Right lobe of liver (tissue), 6 donors: Measurements from ENCODE around the gene SLC27A6. TPM values are rescaled to one million over a fixed set of nuclear protein-coding genes. Genes with fewer than 3 reads are reported as not detected.

ENCODE experiments used
- ATAC-seq, 4 donors: fragments of 200-7000 bp; cut with Tn5 transposase; one replicate each; pipeline ENCODE4 v1.9.1; 2020; ENCODE audit warnings: mild to moderate bottlenecking in 4 of 4, moderate library complexity in 4 of 4
- DNase-seq, 3 donors: peaks; one replicate each; pipeline ENCODE4 v3.0.0-alpha.2; 2020
- H3K27ac ChIP-seq, 3 donors: fragments of 200-600 bp; one replicate each; pipeline ENCODE4 v1.8.0; 2022
- H3K27me3 ChIP-seq, 2 donors: fragments of 200-600 bp; one replicate each; pipeline ENCODE4 v1.8.0; 2022
- H3K36me3 ChIP-seq, 4 donors: fragments of 200-600 bp; sonication (generic) in 1 of 4; one replicate each; pipeline versions ENCODE4 v1.5.1 to v1.8.0; 2017 to 2022; ENCODE audit warnings: control low read depth in 1 of 4
- H3K4me1 ChIP-seq, 4 donors: fragments of 200-600 bp; sonication (generic) in 1 of 4; one replicate each; pipeline versions ENCODE4 v1.5.1 to v1.8.0; 2017 to 2022; ENCODE audit warnings: control low read depth in 1 of 4
- H3K4me3 ChIP-seq, 3 donors: fragments of 200-600 bp; one replicate each; pipeline ENCODE4 v1.8.0; 2022
- H3K9me3 ChIP-seq, 4 donors: fragments of 200-600 bp; sonication (generic) in 1 of 4; one replicate each; pipeline versions ENCODE4 v1.5.1 to v1.8.0; 2017 to 2022; ENCODE audit warnings: control low read depth in 1 of 4
- POLR2A ChIP-seq: fragments of 450-650 bp; IDR thresholded peaks from one replicate; pipeline ENCODE4 v1.6.1; 2017; ENCODE audit warnings: antibody characterized with exemption, mild to moderate bottlenecking
- WGBS: methylation state at CpG from one replicate; pipeline ENCODE4 v1.1.6; 2018; ENCODE audit warnings: low coverage, low lambda C conversion rate; ENCODE audit not compliant: insufficient coverage; ENCODE audit errors: missing lambda C conversion rate; 5-methylcytosine and 5-hydroxymethylcytosine counted together
- intact Hi-C, 2 donors: fragments of 100-400 bp; cut with DNase I; formaldehyde crosslinking; loops; one replicate each; pipeline versions ENCODE4 v1.11.2 to v1.14.1; 2022
- total RNA-seq, 6 experiments: library from RNA; depleted of rRNA in 2 of 6; stranded (reverse); fragments of >200 nt in 2 of 6; fragmentation: NEBNext Ultra II Directional in 3 of 6; extraction: Animal tissue kit (Norgen Biotek cat#: 25700) in 3 of 6; gene quantifications; one replicate each; pipeline versions ENCODE4 v1.1.0 to v1.2.4, GENCODE V29; 2016 to 2023
- TF ChIP-seq, protein P1 (sequence below), 4 donors: fragments of 200-600 bp in 3 of 4; fragments of 450-650 bp in 1 of 4; IDR thresholded peaks; one replicate each; pipeline versions ENCODE4 v1.5.1 to v1.8.0; 2016 to 2022; ENCODE audit warnings: antibody characterized with exemption in 4 of 4, mild to moderate bottlenecking in 2 of 4
- donor health status: DM: no; HTN: yes; CAD: no.
- donor health status: DM: no; HTN: no; CAD: no.
- donor health status: DM: no; HTN: no; CAD: no.
- donor health status: DM: no; HTN: yes; CAD: no.
- donor health status: DM: no; HTN: yes; CAD: no.

Gene SLC27A6
- total RNA-seq, 6 experiments from 2014 or later, result not detected

DNA sequence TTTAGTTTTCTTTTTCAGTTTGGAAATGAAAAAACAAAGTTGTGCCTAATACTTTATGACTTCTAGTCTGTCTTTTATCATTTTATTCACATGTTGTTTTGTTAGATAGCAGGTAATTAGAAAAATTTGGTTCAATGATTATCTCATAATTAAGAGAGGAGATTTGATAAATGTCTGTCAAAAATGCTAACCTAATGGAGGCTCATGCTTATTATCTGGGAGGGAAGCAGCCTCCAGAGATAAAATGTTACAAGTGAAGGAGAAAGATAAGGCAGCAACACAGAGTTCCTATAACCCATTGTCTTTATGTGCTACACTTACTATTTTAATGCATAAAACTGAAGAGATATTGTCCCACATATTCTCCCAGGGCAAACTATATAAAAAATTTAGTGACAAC, 53.5 kb downstream of the SLC27A6 start:
- DNase-seq, result no peak
- no peak for ATAC-seq
- no peaks in the 10 kb centered on the region for H3K9me3 ChIP-seq
- H3K27me3 ChIP-seq, result no peaks in the 10 kb centered on the region
- no peak for TF ChIP-seq POLR2A
- TF ChIP-seq, protein P1, sequence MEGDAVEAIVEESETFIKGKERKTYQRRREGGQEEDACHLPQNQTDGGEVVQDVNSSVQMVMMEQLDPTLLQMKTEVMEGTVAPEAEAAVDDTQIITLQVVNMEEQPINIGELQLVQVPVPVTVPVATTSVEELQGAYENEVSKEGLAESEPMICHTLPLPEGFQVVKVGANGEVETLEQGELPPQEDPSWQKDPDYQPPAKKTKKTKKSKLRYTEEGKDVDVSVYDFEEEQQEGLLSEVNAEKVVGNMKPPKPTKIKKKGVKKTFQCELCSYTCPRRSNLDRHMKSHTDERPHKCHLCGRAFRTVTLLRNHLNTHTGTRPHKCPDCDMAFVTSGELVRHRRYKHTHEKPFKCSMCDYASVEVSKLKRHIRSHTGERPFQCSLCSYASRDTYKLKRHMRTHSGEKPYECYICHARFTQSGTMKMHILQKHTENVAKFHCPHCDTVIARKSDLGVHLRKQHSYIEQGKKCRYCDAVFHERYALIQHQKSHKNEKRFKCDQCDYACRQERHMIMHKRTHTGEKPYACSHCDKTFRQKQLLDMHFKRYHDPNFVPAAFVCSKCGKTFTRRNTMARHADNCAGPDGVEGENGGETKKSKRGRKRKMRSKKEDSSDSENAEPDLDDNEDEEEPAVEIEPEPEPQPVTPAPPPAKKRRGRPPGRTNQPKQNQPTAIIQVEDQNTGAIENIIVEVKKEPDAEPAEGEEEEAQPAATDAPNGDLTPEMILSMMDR (IDR thresholded peaks at IDR 0.05), result no peak
- H3K4me1 ChIP-seq, result no peaks in the 10 kb centered on the region
- no peak overlapping the region for H3K4me3 ChIP-seq
- H3K27ac ChIP-seq, result no peak overlapping the region
- no peaks in the 10 kb centered on the region for H3K36me3 ChIP-seq
- intact Hi-C loops, result no loop called here

GRCh38 chr5:129019401-129019908, 54.2 kb downstream of the SLC27A6 start:
- WGBS, result 18% methylated on average over 4 of the region's 4 CpGs
- Histone ChIP-seq H3K9me3 (no peaks in the 10 kb centered on the region), H3K4me3 (no peak overlapping the region), H3K27me3 (no peaks in the 10 kb centered on the region), H3K36me3 (no peaks in the 10 kb centered on the region), H3K27ac (no peak overlapping the region), H3K4me1 (no peaks in the 10 kb centered on the region)
- ATAC-seq (no peak), DNase-seq (no peak)
- no peak for TF ChIP-seq POLR2A
- TF ChIP-seq, protein P1 (IDR thresholded peaks at IDR 0.05), result no peak
- intact Hi-C loops, result no loop called here

GRCh38 chr5:129020683-129021082, 55.4 kb downstream of the SLC27A6 start:
- TF ChIP-seq, protein P1 (IDR thresholded peaks at IDR 0.05), result no peak
- no peak for TF ChIP-seq POLR2A
- H3K4me1 ChIP-seq, result no peaks in the 10 kb centered on the region
- H3K27ac ChIP-seq, result no peak overlapping the region
- intact Hi-C loops, result no loop called here
- no peaks in the 10 kb centered on the region for H3K9me3 ChIP-seq
- H3K27me3 ChIP-seq, result no peaks in the 10 kb centered on the region
- WGBS, result 77% methylated on average over 4 of the region's 4 CpGs
- no peaks in the 10 kb centered on the region for H3K36me3 ChIP-seq
- no peak overlapping the region for H3K4me3 ChIP-seq
- no peak for DNase-seq
- ATAC-seq, result no peak

DNA sequence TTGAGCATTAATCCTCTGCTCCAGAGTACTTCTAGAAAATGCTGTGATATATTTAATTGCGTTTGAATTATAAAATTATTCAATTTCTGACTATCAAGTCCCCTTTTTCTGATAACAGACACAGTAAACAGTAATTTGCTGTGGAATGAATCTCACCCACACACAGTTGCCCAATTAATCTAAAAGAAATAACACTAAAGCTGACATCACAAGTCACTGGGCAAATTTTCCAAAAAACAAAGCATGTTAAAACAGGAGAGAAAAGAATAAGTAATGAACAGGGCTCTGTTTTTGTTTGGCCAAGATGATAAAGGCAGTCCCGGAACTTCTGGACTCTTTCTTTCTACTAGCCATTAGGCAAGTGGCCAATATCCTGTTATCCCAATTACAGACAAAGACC, 56.5 kb downstream of the SLC27A6 start:
- Histone ChIP-seq H3K27ac (no peak overlapping the region), H3K36me3 (no peaks in the 10 kb centered on the region), H3K9me3 (no peaks in the 10 kb centered on the region), H3K4me1 (no peaks in the 10 kb centered on the region), H3K4me3 (no peak overlapping the region), H3K27me3 (no peaks in the 10 kb centered on the region)
- intact Hi-C loops, result no loop called here
- no peak for ATAC-seq
- no peak for DNase-seq
- WGBS, result 39% methylated on average over 2 of the region's 2 CpGs
- TF ChIP-seq, protein P1 (IDR thresholded peaks at IDR 0.05), result no peak
- no peak for TF ChIP-seq POLR2A

GRCh38 chr5:129022599-129022998, 57.3 kb downstream of the SLC27A6 start:
- intact Hi-C loops, result no loop called here
- WGBS, result 44% methylated on average over 2 of the region's 2 CpGs
- DNase-seq (no peak), ATAC-seq (no peak)
- no peaks in the 10 kb centered on the region for H3K36me3 ChIP-seq
- no peaks in the 10 kb centered on the region for H3K27me3 ChIP-seq
- no peak overlapping the region for H3K4me3 ChIP-seq
- no peaks in the 10 kb centered on the region for H3K4me1 ChIP-seq
- H3K27ac ChIP-seq, result no peak overlapping the region
- no peaks in the 10 kb centered on the region for H3K9me3 ChIP-seq
- TF ChIP-seq POLR2A, result no peak
- TF ChIP-seq, protein P1 (IDR thresholded peaks at IDR 0.05), result no peak
